Frontal cortex (tissue), 4 donors: ENCODE results near the gene ADARB2. TPM values are rescaled to one million over a fixed set of nuclear protein-coding genes. Genes with fewer than 3 reads are reported as not detected.

Source experiments
- DNase-seq, 2 donors: peaks; one replicate each; pipeline ENCODE4 v3.0.0; 2012; ENCODE audit warnings: low spot score in 2 of 2
- FAIRE-seq: peaks from 2 replicates; lab custom pipeline; 2012; peaks lifted over from hg19 to GRCh38; lab: Jason Lieb, UNC
- total RNA-seq: library from RNA; depleted of rRNA; stranded (reverse); fragments of >200 nt; gene quantifications from one replicate; pipeline ENCODE4 v1.2.3, GENCODE V29; 2014
- donor health status: control.
- donor health status: control.
- donor health status: control.

Gene ADARB2
- total RNA-seq, 1 donor from 2014 or later: 3.3 TPM

DNA sequence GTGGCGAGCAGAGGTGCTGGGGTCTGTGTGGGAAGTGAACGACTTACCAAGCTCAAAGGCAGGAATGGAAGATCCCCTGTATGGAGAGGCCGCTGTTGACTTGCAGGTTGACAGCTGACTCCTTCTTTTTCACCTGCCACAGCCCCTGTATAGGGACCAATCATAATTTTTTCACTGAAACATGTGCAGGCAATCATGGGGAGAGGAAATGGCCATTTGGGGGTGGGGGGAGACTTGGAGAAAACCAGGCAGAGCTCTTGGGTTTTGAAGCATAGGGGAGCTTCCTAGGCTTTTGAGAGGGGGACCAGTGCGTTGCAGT, 579.8 kb downstream of the ADARB2 start:
- no peak for FAIRE-seq
- DNase-seq: no peak

DNA sequence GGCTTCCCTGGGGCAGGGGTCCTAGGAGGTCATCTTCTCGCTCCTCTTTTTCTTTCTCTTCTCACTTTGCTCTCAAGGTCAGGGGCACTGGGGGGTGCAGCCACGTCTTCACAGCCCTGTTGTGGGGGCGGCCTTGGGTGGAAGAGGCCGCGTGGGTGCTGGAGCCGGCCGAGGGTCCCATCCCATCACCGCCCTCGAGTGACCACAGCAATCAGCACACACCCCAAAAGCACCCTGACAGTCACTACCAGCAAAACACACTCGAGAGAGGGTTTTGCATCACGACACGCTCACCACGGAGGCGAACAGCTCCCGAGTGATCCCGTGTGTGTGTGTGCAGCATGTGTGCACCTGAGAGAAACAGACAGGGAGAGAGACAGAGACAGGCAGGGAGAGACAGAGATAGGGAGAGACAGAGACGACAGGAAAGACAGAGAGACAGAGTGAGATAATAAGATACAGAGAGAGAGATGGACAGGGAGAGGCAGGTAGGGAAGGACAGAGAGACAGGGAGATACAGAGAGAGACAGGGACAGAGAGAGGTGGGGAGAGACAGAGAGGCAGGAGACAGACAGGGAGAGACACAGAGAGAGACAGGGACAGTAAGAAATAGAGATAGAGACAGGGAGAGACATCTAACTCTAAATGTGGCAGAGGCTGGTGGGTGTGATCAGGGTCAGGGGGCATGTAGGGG, 580.3 kb downstream of the ADARB2 start:
- DNase-seq (no peak), FAIRE-seq (no peak)

DNA sequence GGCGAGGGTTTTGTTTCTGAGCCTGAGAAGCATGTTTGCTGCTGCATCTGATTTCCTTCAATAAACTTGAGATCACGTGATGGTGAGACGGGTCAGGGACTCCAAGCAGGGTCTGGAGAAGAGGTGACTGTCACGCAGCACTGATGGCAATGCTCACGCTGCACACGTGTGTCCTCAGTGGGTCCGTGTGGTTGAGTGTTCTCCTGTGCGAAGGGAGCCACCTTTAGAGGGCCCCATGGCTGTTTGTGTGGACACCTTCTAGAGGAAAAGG, 580.8 kb downstream of the ADARB2 start:
- DNase-seq (no peak), FAIRE-seq (no peak)

DNA sequence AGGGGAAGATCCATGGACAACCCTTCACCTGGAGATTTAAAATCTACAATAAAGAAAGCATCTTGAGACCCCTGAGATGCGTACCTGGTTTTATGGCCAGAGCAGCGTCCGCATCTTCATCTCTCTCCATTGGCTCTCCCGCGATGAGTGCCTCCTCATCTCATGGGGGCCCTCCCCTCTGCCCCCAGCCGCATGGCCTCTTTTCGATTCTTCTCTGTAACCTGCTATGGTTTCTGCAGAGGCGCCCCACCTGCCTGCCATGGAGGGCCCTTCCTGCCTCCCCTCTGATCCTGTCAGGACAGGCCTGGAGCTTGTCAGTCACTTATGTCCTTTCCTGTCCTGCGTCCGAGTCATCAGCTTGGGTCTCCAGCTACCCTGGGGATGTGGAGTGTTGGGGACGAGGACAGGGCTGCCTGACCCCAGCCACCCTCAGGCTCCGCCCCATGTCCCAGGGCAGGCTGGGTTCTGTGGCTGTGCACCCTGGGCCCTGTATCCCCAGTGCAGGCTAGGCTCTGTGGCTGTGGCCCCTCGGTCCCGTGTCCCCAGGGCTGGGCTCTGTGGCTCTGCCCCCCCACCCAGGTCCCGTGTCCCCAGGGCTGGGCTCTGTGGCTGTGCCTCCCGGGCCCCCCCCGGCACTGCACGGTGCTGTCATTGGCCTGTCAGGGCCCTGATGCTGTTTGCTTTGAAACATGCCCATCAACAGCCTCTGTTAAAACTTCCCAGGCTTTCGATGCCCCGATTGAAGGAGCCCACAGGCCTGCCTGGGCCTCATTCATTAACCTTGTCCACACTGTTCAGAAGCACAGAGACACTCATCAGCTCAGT, 581.3 kb downstream of the ADARB2 start:
- no peak for DNase-seq
- no peak for FAIRE-seq

DNA sequence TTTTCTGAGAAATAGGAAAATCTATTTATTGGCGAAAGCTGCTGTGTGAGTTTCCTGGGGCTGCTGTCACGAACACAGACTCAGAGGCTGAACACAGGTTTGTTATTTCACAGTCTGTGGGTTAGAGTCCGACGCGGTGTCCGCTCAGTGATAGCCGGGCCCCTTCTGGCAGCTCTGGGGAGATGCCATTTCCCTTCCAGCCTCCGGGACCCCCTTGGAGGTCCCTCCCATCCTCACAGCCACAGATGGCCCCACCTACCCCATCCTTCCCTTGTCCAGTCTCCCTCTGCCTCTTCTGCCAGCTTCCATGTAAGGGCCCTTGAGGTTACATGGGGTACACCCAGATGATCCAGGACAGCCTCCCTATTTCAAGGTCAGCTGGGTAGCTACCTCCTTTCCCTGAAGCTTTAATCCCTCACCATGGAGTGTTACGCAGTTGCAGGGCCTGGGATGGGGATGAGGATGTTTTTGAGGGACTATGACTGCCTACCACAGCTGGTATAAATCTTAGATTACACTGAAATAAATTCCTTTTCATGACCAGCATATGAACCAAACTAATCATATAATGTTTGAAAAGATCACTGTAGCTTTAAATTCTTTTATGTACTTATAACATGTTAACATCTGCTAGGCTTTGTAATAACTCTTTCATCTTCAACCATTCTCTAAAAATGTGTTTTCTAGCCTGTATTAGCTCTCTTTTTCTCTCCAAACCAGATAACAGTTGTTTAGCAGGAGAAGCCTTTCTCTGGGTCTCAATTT, 582.6 kb downstream of the ADARB2 start:
- no peak for DNase-seq
- FAIRE-seq: no peak

DNA sequence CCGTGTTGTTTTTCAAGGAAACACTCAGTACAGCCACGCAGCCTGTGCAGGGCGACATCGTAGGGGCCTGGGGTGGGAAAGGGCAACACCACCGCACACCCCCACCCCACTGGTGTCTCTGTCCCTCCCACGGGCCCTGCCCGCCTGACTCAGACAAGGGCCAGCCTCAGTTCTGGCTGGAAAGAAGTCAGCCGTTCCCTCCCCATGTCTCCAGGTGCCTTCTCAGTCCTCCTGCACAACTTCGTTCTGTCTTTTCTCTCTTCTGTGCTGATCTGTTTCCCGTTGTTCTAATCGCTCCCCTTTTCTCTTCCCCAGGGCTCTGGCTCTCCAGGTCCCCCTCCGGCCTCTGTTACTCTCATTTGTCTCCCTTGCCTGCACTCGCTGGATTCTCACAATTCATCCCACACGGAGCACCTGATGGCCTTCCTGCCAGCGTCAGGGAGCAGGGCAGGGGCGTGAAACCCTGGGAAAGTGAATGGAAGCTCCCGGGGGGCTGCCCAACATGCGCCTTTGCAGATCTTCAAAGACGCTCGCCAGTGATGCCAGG, 583.4 kb downstream of the ADARB2 start:
- DNase-seq: no peak
- FAIRE-seq: no peak

DNA sequence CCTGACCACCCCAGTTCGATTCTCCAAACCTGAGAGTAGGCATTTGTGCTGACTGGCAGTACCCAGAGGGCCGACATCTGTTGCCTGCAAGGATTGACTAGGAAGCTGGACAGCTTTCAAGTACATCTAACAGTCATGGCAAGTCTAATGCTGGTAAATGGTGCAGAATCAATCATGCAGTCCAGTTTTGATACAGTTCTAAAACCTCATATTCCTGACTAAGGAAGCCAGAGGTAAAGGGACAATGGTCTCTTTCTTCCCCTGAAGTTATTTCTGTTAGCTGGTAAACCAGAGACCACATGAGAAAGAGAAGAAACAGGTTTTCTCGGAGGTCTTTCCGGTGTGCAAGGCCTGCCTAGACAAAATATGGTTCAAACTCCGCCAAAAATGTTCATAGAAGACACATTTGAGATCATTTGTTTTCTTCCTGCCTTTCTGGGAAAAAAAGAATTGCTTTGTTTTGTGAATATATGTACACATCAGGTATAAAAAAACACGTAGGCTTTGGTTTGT, 584.0 kb downstream of the ADARB2 start:
- FAIRE-seq (no peak), DNase-seq (no peak)

DNA sequence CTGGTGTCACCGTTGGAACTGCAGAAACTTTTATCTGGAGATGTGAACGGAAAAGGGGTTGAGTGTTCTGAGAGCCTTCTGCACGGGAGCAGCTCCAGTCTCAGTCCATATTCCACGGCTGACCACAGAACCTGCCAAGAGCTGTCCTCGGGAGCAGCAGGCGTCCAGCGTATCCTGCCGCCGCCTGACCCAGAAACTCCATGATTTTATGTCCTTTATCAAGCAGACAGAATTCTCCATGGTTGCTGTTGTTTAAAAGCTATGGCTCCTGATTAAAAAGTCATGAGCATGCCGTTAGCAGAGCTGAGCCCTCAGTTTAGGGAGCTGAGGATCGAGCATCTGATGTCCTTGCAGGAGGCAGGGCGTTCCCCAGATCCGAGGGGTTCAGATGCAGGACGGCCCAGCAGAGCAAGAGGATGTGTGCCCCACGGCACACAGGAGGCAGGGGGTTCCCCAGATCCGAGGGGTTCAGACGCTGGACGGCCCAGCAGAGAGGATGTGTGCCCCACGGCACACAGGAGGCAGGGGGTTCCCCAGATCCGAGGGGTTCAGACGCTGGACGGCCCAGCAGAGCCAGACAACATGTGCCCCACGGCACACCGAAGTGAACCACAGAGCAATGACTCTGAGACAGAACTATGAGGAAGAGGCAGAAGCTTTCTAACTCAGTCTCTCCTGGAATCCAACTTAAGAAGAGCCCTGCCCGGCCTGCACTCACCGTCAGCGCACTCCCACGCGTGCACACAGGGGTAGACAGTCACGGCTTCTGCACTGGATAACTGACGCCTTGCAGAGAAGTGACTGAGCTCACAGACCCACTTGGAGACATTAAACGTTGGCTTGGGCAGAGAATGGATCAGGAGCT, 584.7 kb downstream of the ADARB2 start:
- no peak for DNase-seq
- no peak for FAIRE-seq

DNA sequence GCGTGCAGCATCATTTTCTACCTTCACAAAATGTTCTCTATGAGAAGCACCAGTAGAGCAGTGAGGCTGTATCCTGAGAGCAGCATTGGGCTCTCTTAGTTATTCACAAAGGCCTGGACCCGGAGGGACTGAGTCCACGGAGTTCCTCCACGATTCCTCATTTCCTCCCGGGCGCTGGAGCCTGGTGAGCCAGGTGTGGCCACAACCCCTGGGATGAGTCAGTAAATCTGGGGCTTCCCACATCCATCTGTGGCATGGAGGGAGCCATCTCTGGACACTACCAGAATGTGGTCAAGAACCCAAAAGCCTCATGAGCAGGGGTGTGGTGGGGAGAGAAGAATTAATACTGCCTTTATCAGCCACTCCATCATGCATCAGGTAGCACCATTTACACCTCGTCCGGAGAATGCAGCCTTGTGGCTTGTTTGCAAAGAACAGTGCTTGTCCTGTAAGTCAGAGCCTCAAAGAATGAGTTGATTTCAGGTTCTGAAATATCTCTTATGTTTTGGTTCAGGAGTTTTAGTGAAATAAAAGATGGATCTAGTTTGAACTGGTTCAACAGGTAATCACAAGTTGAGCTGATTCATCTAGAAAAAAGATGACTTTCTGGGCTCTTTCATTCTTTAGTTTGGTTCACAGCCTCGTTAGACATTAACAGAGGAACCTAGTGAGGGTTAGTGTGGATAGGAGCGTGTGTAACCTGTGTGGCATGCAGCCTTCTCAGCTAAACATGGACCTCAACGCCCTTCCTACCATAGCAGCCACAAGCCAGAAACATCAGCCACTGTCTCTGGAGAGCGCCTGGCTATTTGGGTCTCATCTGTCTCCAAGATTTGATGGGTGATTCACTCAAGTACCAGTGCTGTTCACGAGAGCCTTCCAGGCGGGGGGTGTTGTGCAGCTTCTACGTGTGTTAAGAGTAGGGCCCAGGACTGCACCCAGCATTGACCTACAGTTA, 586.0 kb downstream of the ADARB2 start:
- DNase-seq (no peak), FAIRE-seq (no peak)

DNA sequence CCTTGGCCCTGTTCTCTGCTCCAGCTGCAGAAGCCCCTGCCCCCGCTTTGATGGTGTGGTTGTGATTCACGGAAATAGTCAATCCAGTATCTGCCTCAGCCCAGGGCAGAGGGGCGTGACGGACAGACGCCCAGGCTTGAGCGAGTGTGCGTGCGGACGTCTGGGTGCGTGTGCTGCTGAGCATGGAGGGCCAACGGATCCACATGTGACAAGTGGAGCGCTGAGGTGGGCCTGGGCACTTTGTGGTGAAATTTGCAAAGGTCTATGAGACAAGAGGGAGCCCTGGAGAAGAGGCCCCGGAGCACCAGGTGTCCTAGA, 586.7 kb downstream of the ADARB2 start:
- FAIRE-seq (no peak), DNase-seq (no peak)

DNA sequence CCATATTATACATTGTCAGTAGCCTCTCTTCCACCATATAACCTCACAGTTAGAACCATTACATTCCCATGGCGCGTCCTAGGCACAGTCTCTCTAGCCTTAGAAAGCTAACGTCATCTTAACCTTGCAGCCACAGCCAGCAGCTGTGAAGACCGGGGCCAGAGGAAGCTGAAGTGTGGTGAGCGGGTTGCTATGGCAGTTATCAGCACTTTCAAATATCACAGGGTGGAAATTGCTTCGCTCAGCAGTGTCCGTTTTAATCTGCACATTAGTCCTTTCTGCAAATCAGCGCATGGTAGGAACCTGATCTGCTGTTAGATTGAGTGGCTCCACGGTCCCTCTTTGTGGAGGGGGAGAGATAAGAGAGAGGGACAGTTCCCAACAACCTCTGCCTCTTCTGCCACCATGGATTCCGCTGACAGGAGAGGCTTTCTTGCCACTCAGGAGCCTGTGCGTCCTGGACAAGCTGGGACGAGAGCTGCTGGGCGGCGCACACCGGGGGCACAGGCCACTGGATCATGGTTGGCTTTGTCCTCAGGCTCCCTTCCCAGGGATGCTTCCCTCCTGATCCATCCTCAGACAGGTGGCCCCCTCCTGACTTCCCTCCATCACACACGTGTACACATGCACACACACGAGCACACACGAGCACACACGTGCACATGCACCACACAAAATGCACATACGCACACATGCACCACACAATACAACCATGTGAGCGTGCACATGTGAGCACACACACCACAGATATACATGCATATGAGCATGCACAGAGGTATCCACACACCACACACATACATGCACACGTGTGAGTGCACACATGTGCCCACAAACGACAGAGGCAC, 587.3 kb downstream of the ADARB2 start:
- DNase-seq (no peak), FAIRE-seq (no peak)

DNA sequence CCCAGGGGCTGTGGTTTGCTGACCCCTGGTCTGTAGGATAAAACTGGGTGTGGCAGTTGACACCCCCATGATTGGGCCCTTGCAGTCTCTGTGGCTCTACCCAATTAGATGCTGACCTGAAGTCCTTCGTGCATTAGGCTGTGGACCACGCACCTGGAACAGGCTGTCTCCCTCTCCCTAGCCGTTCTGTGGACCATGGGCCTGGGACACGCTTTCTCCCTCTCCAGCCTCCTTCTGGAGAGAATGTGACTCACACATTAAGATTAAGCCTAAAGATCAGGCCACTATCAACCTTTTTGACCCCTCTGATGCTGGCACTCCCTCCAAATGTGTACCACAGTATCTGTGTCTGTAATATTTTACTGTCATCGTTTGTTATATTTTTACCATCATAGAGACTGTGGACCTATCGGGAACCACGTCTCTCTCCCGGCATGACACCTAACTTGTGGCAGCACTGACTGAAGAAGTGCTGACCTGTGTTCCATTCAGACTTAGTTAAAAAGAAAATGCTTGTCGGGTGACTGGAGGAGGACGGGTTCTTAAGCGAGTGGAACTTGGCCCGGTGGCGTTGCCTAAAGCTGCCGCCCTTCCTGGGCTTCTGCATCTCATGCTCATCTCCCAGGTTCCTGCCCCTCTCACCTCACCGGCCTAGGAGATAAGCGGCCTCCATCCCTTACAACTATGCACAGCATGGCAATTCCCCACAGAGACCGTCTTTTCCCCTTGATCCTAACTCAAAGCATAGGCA, 588.3 kb downstream of the ADARB2 start:
- FAIRE-seq: no peak
- DNase-seq: no peak

DNA sequence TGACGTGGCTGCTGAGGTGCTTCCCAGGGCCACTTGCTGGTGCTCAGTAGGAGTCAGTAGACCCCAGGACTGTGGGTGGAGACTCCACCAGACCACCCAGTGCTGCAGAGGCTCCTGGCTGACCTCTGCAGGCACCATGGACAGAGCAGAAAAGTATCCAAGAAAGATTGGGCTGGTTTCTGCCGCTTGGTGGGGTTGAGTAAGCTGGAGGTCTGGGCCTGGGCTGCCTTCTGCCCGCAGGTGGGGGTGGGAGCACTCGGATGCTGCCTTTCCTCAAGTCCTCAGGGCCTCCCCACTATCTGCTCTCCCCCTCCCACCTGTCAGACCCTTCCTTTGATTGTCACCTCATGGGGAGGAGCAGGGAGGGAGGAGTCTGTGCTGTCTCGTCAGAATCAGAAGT, 589.5 kb downstream of the ADARB2 start:
- FAIRE-seq: no peak

DNA sequence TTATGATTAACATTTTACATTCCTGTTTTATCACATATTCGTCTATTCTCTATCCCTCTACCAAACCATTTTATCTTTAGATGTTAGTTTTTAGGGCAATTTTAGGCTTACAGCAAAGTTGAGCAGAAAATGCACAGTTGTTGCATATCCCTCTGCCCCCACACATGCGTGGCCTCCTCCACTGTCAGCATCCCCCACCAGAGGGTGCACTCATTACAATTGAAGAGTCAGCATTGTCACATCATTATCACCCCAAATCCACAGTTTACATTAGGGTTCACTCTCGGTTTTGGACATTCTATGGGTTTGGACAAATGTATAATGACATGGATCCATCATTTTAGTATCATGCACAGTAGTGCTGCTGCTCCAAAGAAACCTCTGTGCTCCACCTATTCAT, 594.7 kb downstream of the ADARB2 start:
- FAIRE-seq (no peak), DNase-seq (no peak)

More for the DNA sequence above, 589.5 kb downstream of the ADARB2 start:
- no peak for DNase-seq

DNA sequence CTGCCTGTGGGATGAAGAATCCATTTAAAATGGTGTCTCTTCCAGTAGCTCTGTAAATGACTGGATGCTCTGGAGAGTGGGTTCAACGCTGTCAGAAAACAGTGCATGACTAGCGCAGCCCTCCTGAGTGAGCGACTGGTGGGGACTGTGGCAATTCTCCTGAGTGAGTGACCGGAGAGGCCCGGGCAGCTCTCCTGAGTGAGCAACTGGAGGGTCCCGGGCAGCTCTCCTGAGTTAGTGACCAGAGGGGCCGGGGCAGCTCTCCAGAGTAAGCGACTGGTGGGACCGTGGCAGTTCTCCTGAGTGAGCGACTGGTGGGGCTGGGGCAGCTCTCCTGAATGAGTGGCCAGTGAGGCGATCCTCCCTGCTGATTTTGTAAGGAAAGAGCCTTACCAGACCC, 595.6 kb downstream of the ADARB2 start:
- FAIRE-seq (no peak), DNase-seq (no peak)

DNA sequence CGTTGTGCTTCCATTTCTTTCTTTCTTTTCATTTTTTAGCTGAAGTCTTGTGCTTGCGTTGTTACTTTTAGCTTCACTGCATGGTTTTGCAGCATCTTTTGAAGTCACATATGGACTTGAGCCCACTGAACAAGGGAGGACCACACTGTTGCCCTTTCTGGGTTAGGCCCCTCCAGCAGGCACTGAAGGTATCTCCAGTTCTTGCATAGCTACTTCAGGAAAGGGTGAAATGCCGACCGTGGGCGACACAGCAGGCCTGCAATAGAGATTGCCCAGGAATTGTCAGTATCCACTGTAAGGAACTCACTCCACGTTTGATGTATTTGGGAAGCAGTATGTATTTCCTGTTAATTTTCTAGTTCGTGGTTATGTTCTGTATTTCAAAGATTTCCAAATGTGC, 596.1 kb downstream of the ADARB2 start:
- DNase-seq: no peak
- FAIRE-seq: no peak

DNA sequence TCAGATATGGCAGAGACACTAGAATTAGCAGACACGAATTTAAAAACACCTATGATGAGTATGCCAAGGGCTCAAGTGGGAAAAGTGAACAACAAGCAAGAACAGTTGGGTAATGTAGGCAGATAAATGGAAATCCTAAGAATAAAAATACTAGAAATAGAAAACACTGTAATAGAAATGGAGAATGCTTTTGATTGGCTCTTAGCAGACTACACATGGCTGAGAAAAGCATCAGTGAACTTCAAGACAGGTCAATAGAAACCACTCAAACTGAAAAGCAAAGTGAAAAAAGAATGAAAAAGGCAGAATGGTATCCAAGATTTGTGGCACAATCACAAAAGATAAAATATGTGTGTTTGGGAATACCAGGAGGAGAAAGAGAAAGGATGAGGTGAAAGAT, 598.8 kb downstream of the ADARB2 start:
- FAIRE-seq (no peak), DNase-seq (no peak)
